Central memory CD8-positive, alpha-beta T cell (primary cell): ENCODE data around the gene FAM20A.

Experiments
- ATAC-seq: fragments of 150-1000 bp; cut with Tn5 transposase; replicated peaks from 2 replicates; pipeline ENCODE4 v1.10.0; 2022; ENCODE audit warnings: mild to moderate bottlenecking, moderate FRiP score, moderate number of reproducible peaks; ENCODE audit not compliant: poor library complexity, severe bottlenecking; ENCODE audit errors: extremely low read depth
- DNase-seq, 2 donors: peaks; one replicate each; pipeline ENCODE4 v3.0.0; 2021; ENCODE audit warnings: low spot score in 2 of 2
- H3K27ac Mint-ChIP-seq: one replicate; pipeline ENCODE4 v1.8.0; 2022; ENCODE audit warnings: low read depth, mild to moderate bottlenecking, moderate library complexity, mixed read lengths
- H3K27me3 Mint-ChIP-seq: one replicate; pipeline ENCODE4 v1.8.0; 2022; ENCODE audit warnings: mixed read lengths
- H3K36me3 Mint-ChIP-seq: one replicate; pipeline ENCODE4 v1.8.0; 2022; ENCODE audit warnings: mild to moderate bottlenecking, moderate library complexity, mixed read lengths; ENCODE audit not compliant: insufficient read depth
- H3K4me1 Mint-ChIP-seq: one replicate; pipeline ENCODE4 v1.8.0; 2022; ENCODE audit warnings: mixed read lengths
- H3K4me3 Mint-ChIP-seq: one replicate; pipeline ENCODE4 v1.8.0; 2022; ENCODE audit warnings: mild to moderate bottlenecking, moderate library complexity, mixed read lengths
- H3K9me3 Mint-ChIP-seq: one replicate; pipeline ENCODE4 v1.8.0; 2022; ENCODE audit warnings: mixed read lengths

FAM20A gene

GRCh38 chr17:68622423-68622822 lies 21.3 kb upstream of the FAM20A start:
- no peak for ATAC-seq
- no peak overlapping the region for H3K4me3 Mint-ChIP-seq
- peaks cover 4% of the 10 kb centered on the region for H3K9me3 Mint-ChIP-seq
- H3K36me3 Mint-ChIP-seq, result no peaks in the 10 kb centered on the region
- H3K27ac Mint-ChIP-seq, result no peak overlapping the region
- no peak for DNase-seq
- no peaks in the 10 kb centered on the region for H3K4me1 Mint-ChIP-seq
- H3K27me3 Mint-ChIP-seq, result peaks cover 48% of the 10 kb centered on the region

- H3K4me3 Mint-ChIP-seq, result no peak overlapping the region
These were observed 19.9 kb upstream of the FAM20A start for GRCh38 chr17:68621065-68621464.

GRCh38 chr17:68616334-68616733 lies 15.2 kb upstream of the FAM20A start:
- peaks cover 47% of the 10 kb centered on the region for H3K27me3 Mint-ChIP-seq
- H3K4me1 Mint-ChIP-seq, result no peaks in the 10 kb centered on the region
- H3K36me3 Mint-ChIP-seq, result no peaks in the 10 kb centered on the region
- no peak overlapping the region for H3K27ac Mint-ChIP-seq
- peaks cover 4% of the 10 kb centered on the region for H3K9me3 Mint-ChIP-seq
- H3K4me3 Mint-ChIP-seq, result no peak overlapping the region
- DNase-seq (no peak), ATAC-seq (no peak)

More at GRCh38 chr17:68621065-68621464, 19.9 kb upstream of the FAM20A start:
- no peaks in the 10 kb centered on the region for H3K4me1 Mint-ChIP-seq
- no peak overlapping the region for H3K27ac Mint-ChIP-seq
- peaks cover 4% of the 10 kb centered on the region for H3K9me3 Mint-ChIP-seq
- H3K36me3 Mint-ChIP-seq, result no peaks in the 10 kb centered on the region
- peaks cover 38% of the 10 kb centered on the region for H3K27me3 Mint-ChIP-seq
- no peak for DNase-seq
- ATAC-seq, result no peak

- H3K4me1 Mint-ChIP-seq, result no peaks in the 10 kb centered on the region
- peaks cover 6% of the 10 kb centered on the region for H3K9me3 Mint-ChIP-seq
- H3K36me3 Mint-ChIP-seq, result no peaks in the 10 kb centered on the region
- H3K27ac Mint-ChIP-seq, result no peak overlapping the region
- ATAC-seq, result no peak
- no peak overlapping the region for H3K4me3 Mint-ChIP-seq
- peaks cover 34% of the 10 kb centered on the region for H3K27me3 Mint-ChIP-seq
- no peak for DNase-seq
These were observed 13.6 kb upstream of the FAM20A start for GRCh38 chr17:68614718-68615117.

- Mint-ChIP-seq H3K4me3 (no peak overlapping the region), H3K27ac (no peak overlapping the region)
- no peak for ATAC-seq
These were observed 12.7 kb upstream of the FAM20A start for GRCh38 chr17:68613739-68614298.

GRCh38 chr17:68612923-68613292 lies 11.7 kb upstream of the FAM20A start:
- Mint-ChIP-seq H3K4me1 (no peaks in the 10 kb centered on the region), H3K9me3 (peaks cover 9% of the 10 kb centered on the region), H3K36me3 (no peaks in the 10 kb centered on the region), H3K4me3 (no peak overlapping the region), H3K27ac (no peak overlapping the region), H3K27me3 (peaks cover 16% of the 10 kb centered on the region)
- ATAC-seq, result no peak
- DNase-seq, result no peak

More at GRCh38 chr17:68613739-68614298, 12.7 kb upstream of the FAM20A start:
- Mint-ChIP-seq H3K4me1 (no peaks in the 10 kb centered on the region), H3K27me3 (peaks cover 25% of the 10 kb centered on the region), H3K9me3 (peaks cover 6% of the 10 kb centered on the region), H3K36me3 (no peaks in the 10 kb centered on the region)
- no peak for DNase-seq

- DNase-seq (no peak), ATAC-seq (no peak)
- H3K9me3 Mint-ChIP-seq, result peaks cover 14% of the 10 kb centered on the region
- peaks cover 10% of the 10 kb centered on the region for H3K27me3 Mint-ChIP-seq
- H3K4me1 Mint-ChIP-seq, result no peaks in the 10 kb centered on the region
- H3K27ac Mint-ChIP-seq, result no peak overlapping the region
- H3K36me3 Mint-ChIP-seq, result no peaks in the 10 kb centered on the region
- no peak overlapping the region for H3K4me3 Mint-ChIP-seq
These were observed 11.2 kb upstream of the FAM20A start for GRCh38 chr17:68612209-68612922.

- H3K27ac Mint-ChIP-seq, result no peak overlapping the region
- DNase-seq (no peak), ATAC-seq (no peak)
- H3K27me3 Mint-ChIP-seq, result peaks cover 10% of the 10 kb centered on the region
- no peaks in the 10 kb centered on the region for H3K4me1 Mint-ChIP-seq
- H3K36me3 Mint-ChIP-seq, result no peaks in the 10 kb centered on the region
- H3K9me3 Mint-ChIP-seq, result peaks cover 18% of the 10 kb centered on the region
- H3K4me3 Mint-ChIP-seq, result no peak overlapping the region
These were observed 10.4 kb upstream of the FAM20A start for GRCh38 chr17:68611353-68612208.

- Mint-ChIP-seq H3K36me3 (no peaks in the 10 kb centered on the region), H3K4me3 (no peak overlapping the region), H3K9me3 (peaks cover 18% of the 10 kb centered on the region), H3K4me1 (no peaks in the 10 kb centered on the region), H3K27me3 (peaks cover 17% of the 10 kb centered on the region), H3K27ac (no peak overlapping the region)
- ATAC-seq (no peak), DNase-seq (no peak)
These were observed 9.4 kb upstream of the FAM20A start for GRCh38 chr17:68610554-68610953.

GRCh38 chr17:68608515-68609130 lies 7.5 kb upstream of the FAM20A start:
- Mint-ChIP-seq H3K4me3 (no peak overlapping the region), H3K4me1 (no peaks in the 10 kb centered on the region), H3K27me3 (peaks cover 27% of the 10 kb centered on the region), H3K36me3 (no peaks in the 10 kb centered on the region), H3K9me3 (peaks cover 18% of the 10 kb centered on the region), H3K27ac (no peak overlapping the region)
- no peak for ATAC-seq
- no peak for DNase-seq

- Mint-ChIP-seq H3K4me3 (no peak overlapping the region), H3K27me3 (peaks cover 46% of the 10 kb centered on the region), H3K36me3 (peaks cover 5% of the 10 kb centered on the region), H3K9me3 (peaks cover 18% of the 10 kb centered on the region), H3K4me1 (no peaks in the 10 kb centered on the region), H3K27ac (no peak overlapping the region)
- ATAC-seq (no peak), DNase-seq (no peak)
These were observed 5.5 kb upstream of the FAM20A start for GRCh38 chr17:68606451-68607307.

- peaks cover 16% of the 10 kb centered on the region for H3K9me3 Mint-ChIP-seq
- no peak overlapping the region for H3K4me3 Mint-ChIP-seq
- ATAC-seq (no peak), DNase-seq (no peak)
- H3K36me3 Mint-ChIP-seq, result peaks cover 5% of the 10 kb centered on the region
- H3K4me1 Mint-ChIP-seq, result no peaks in the 10 kb centered on the region
- H3K27me3 Mint-ChIP-seq, result peaks cover 52% of the 10 kb centered on the region
- H3K27ac Mint-ChIP-seq, result no peak overlapping the region
These were observed 4.7 kb upstream of the FAM20A start for GRCh38 chr17:68605914-68606313.
